H1 (cell line): ENCODE data around the gene TRA2A. TPM values are rescaled to one million over a fixed set of nuclear protein-coding genes. Genes with fewer than 3 reads are reported as not detected.
A peak's percentile ranks its signal among the peaks of the same experiment; 100 is the strongest.

Source experiments
- CTCF ChIA-PET: fragments of 300-600 bp; sonication (Branson Sonifier 250); formaldehyde crosslinking; loops from one replicate; lab custom pipeline; 2021; ENCODE audit not compliant: partially characterized antibody; lab: Charles Lee
- POLR2A ChIA-PET: fragments of 300-600 bp; sonication (Branson Sonifier 250); formaldehyde crosslinking; loops from one replicate; lab custom pipeline; 2021; ENCODE audit warnings: inconsistent platforms; ENCODE audit not compliant: partially characterized antibody; lab: Charles Lee
- DNase-seq, 2 experiments: peaks; one replicate each; pipeline versions ENCODE4 v3.0.0 to v3.0.0-alpha.2; 2010 to 2022; ENCODE audit warnings: low spot score in 2 of 2, low read depth in 1 of 2, mixed read lengths in 1 of 2
- FAIRE-seq: peaks from 2 replicates; lab custom pipeline; 2011; peaks lifted over from hg19 to GRCh38; lab: Jason Lieb, UNC
- H2AFZ ChIP-seq: 2 replicates; pipeline ENCODE4 v1.8.1; 2012; ENCODE audit warnings: low read length, inconsistent platforms
- H2AK5ac ChIP-seq: 2 replicates; pipeline ENCODE4 v1.6.1; 2013; ENCODE audit warnings: low read depth, low read length
- H2BK120ac ChIP-seq: replicated peaks from 2 replicates; pipeline ENCODE3; 2013; ENCODE audit warnings: low read depth, low read length, inconsistent platforms
- H2BK12ac ChIP-seq: 2 replicates; pipeline ENCODE4 v1.6.1; 2013; ENCODE audit warnings: low read depth, low read length
- H2BK15ac ChIP-seq: 2 replicates; pipeline ENCODE4 v1.6.1; 2013; ENCODE audit warnings: low read length
- H2BK20ac ChIP-seq: 2 replicates; pipeline ENCODE4 v1.6.1; 2013; ENCODE audit warnings: low read length
- H2BK5ac ChIP-seq: 2 replicates; pipeline ENCODE4 v1.6.1; 2013; ENCODE audit warnings: low read depth, low read length
- H3K14ac ChIP-seq: 2 replicates; pipeline ENCODE4 v1.6.1; 2013; ENCODE audit warnings: inconsistent platforms; ENCODE audit not compliant: insufficient read length
- H3K18ac ChIP-seq: 2 replicates; pipeline ENCODE4 v1.6.1; 2013; ENCODE audit warnings: low read length; ENCODE audit errors: extremely low read depth
- H3K23ac ChIP-seq: 2 replicates; pipeline ENCODE4 v1.6.1; 2013; ENCODE audit warnings: inconsistent platforms; ENCODE audit not compliant: insufficient read length
- H3K23me2 ChIP-seq: 2 replicates; pipeline ENCODE4 v1.6.1; 2013; ENCODE audit warnings: low read depth, low read length
- H3K27ac ChIP-seq: 2 replicates; pipeline ENCODE4 v1.6.1; 2011; ENCODE audit warnings: low read depth, low read length, inconsistent platforms
- H3K27me3 ChIP-seq, 4 experiments: replicated peaks in 1 of 4; 1 replicate in 1 of 4; 2 replicates in 3 of 4; pipeline versions ENCODE4 v1.6.1 to v1.8.1; 2011 to 2013; ENCODE audit warnings: low read length in 3 of 4, mild to moderate bottlenecking in 3 of 4, inconsistent platforms in 2 of 4, mixed read lengths in 2 of 4, moderate library complexity in 1 of 4; ENCODE audit not compliant: control insufficient read depth in 3 of 4, insufficient read depth in 3 of 4; ENCODE audit errors: extremely low read depth in 1 of 4
- H3K36me3 ChIP-seq, 4 experiments: 2 replicates each; pipeline versions ENCODE4 v1.6.1 to v1.8.1; 2011 to 2013; ENCODE audit warnings: mild to moderate bottlenecking in 4 of 4, low read length in 3 of 4, moderate library complexity in 2 of 4, control low read depth in 1 of 4, inconsistent platforms in 1 of 4; ENCODE audit not compliant: insufficient read depth in 4 of 4, control insufficient read depth in 2 of 4
- H3K4ac ChIP-seq: replicated peaks from 2 replicates; pipeline ENCODE3; 2013; ENCODE audit warnings: low read length, low read depth, mixed read lengths, inconsistent platforms; ENCODE audit not compliant: insufficient read length
- H3K4me1 ChIP-seq, 4 experiments: replicated peaks in 1 of 4; 1 replicate in 1 of 4; 2 replicates in 3 of 4; pipeline versions ENCODE4 v1.6.1 to v1.8.1; 2011 to 2013; ENCODE audit warnings: low read length in 3 of 4, inconsistent platforms in 2 of 4, mixed read lengths in 1 of 4; ENCODE audit not compliant: insufficient read depth in 4 of 4, control insufficient read depth in 3 of 4
- H3K4me2 ChIP-seq, 2 experiments: 2 replicates each; pipeline versions ENCODE4 v1.6.1 to v1.8.1; 2011 to 2013; ENCODE audit warnings: low read depth in 2 of 2, low read length in 2 of 2, control low read depth in 1 of 2, inconsistent platforms in 1 of 2, mild to moderate bottlenecking in 1 of 2; ENCODE audit not compliant: insufficient read depth in 1 of 2
- H3K4me3 ChIP-seq, 4 experiments: fragments of 200-600, 300-600 bp in 1 of 4; sonication (generic), shearing (Covaris generic), sonication (Bioruptor Twin) in 1 of 4; 2 replicates each; pipeline versions ENCODE4 v1.5.1 to v1.8.1; 2011 to 2016; ENCODE audit warnings: low read length in 4 of 4, low read depth in 3 of 4, control low read depth in 2 of 4, inconsistent platforms in 2 of 4, mild to moderate bottlenecking in 2 of 4, mixed read lengths in 1 of 4, moderate library complexity in 1 of 4; ENCODE audit not compliant: insufficient read depth in 2 of 4; ENCODE audit errors: extremely low read depth in 1 of 4
- H3K56ac ChIP-seq: replicated peaks from 2 replicates; pipeline ENCODE3; 2013; ENCODE audit warnings: low read depth, mild to moderate bottlenecking, mixed read lengths, low read length, inconsistent platforms; ENCODE audit not compliant: insufficient read length
- H3K79me1 ChIP-seq: 2 replicates; pipeline ENCODE4 v1.6.1; 2013; ENCODE audit warnings: low read depth, low read length, control low read depth
- H3K79me2 ChIP-seq, 2 experiments: 2 replicates each; pipeline versions ENCODE4 v1.6.1 to v1.8.1; 2012 to 2013; ENCODE audit warnings: low read length in 2 of 2, mild to moderate bottlenecking in 2 of 2, inconsistent platforms in 1 of 2; ENCODE audit not compliant: insufficient read depth in 2 of 2, control insufficient read depth in 1 of 2
- H3K9ac ChIP-seq, 4 experiments: replicated peaks in 1 of 4; 1 replicate in 1 of 4; 2 replicates in 3 of 4; pipeline versions ENCODE4 v1.6.1 to v1.8.1; 2011 to 2013; ENCODE audit warnings: low read depth in 3 of 4, low read length in 3 of 4, control low read depth in 2 of 4, mild to moderate bottlenecking in 2 of 4, moderate library complexity in 2 of 4, inconsistent platforms in 1 of 4; ENCODE audit errors: extremely low read depth in 1 of 4
- H3K9me3 ChIP-seq, 2 experiments: 2 replicates each; pipeline versions ENCODE4 v1.6.1 to v1.8.1; 2012 to 2013; ENCODE audit warnings: mild to moderate bottlenecking in 2 of 2, moderate library complexity in 2 of 2, control low read depth in 1 of 2, inconsistent platforms in 1 of 2, low read depth in 1 of 2, low read length in 1 of 2, mixed read lengths in 1 of 2; ENCODE audit not compliant: insufficient read depth in 2 of 2
- H4K20me1 ChIP-seq, 2 experiments: replicated peaks in 1 of 2; 2 replicates each; pipeline versions ENCODE3 to v1.8.1; 2011 to 2013; ENCODE audit warnings: inconsistent platforms in 2 of 2, low read length in 2 of 2, mild to moderate bottlenecking in 1 of 2; ENCODE audit not compliant: insufficient read depth in 2 of 2, control insufficient read depth in 1 of 2
- H4K5ac ChIP-seq: 2 replicates; pipeline ENCODE4 v1.6.1; 2013; ENCODE audit warnings: low read length, low read depth, mixed read lengths, inconsistent platforms; ENCODE audit not compliant: insufficient read length
- H4K8ac ChIP-seq: 2 replicates; pipeline ENCODE4 v1.8.0; 2013; ENCODE audit warnings: mild to moderate bottlenecking, moderate library complexity, low read length, inconsistent platforms; ENCODE audit not compliant: insufficient read depth; ENCODE audit errors: extremely low read depth
- H4K91ac ChIP-seq: replicated peaks from 2 replicates; pipeline ENCODE3; 2013; ENCODE audit warnings: low read length, mixed read lengths, inconsistent platforms; ENCODE audit not compliant: insufficient read length
- CBX8 ChIP-seq: fragments of 300-800, 300-1000 bp; sonication (generic); IDR thresholded peaks from 2 replicates; pipeline ENCODE4 v1.7.1; 2016; ENCODE audit warnings: low read depth, low read length, borderline replicate concordance
- CEBPB ChIP-seq: IDR thresholded peaks from 2 replicates; pipeline ENCODE4 v1.6.1; 2012; ENCODE audit warnings: low read depth, low read length
- CHD2 ChIP-seq: IDR thresholded peaks from 2 replicates; pipeline ENCODE4 v1.6.1; 2012; ENCODE audit warnings: low read length, improper control_type of control experiment
- NANOG ChIP-seq: IDR thresholded peaks from 2 replicates; pipeline ENCODE4 v1.6.1; 2011; ENCODE audit warnings: low read length, low read depth, mild to moderate bottlenecking, inconsistent platforms; ENCODE audit not compliant: insufficient read depth, poor library complexity, severe bottlenecking
- POLR2A ChIP-seq, 2 experiments: IDR thresholded peaks; 1 replicate in 1 of 2; 2 replicates in 1 of 2; pipeline ENCODE4 v1.6.1; 2011; ENCODE audit warnings: low read depth in 2 of 2, low read length in 2 of 2, mild to moderate bottlenecking in 2 of 2; ENCODE audit errors: control extremely low read depth in 1 of 2
- RAD21 ChIP-seq, 2 experiments: IDR thresholded peaks in 1 of 2; conservative IDR thresholded peaks in 1 of 2; 2 replicates each; pipeline ENCODE4 v1.6.1; 2011; ENCODE audit warnings: low read depth in 2 of 2, low read length in 2 of 2, improper control_type of control experiment in 1 of 2, inconsistent platforms in 1 of 2, mild to moderate bottlenecking in 1 of 2, moderate library complexity in 1 of 2
- RFX5 ChIP-seq: IDR thresholded peaks from 2 replicates; pipeline ENCODE4 v1.6.1; 2011; ENCODE audit warnings: low read depth, low read length, improper control_type of control experiment, borderline replicate concordance
- SIX5 ChIP-seq: IDR thresholded peaks from 2 replicates; pipeline ENCODE4 v1.6.1; 2011; ENCODE audit warnings: mild to moderate bottlenecking, low read depth, low read length
- SRF ChIP-seq: IDR thresholded peaks from 2 replicates; pipeline ENCODE4 v1.6.1; 2011; ENCODE audit warnings: mild to moderate bottlenecking, low read depth, low read length, moderate library complexity
- TAF7 ChIP-seq: optimal IDR thresholded peaks from 2 replicates; pipeline ENCODE3; 2011; ENCODE audit warnings: low read depth, mild to moderate bottlenecking, inconsistent platforms, low read length, moderate library complexity, borderline replicate concordance
- YY1 ChIP-seq: IDR thresholded peaks from 2 replicates; pipeline ENCODE4 v1.6.1; 2011; ENCODE audit warnings: low read depth, mild to moderate bottlenecking, low read length
- WGBS, 2 experiments: shearing (Covaris generic) in 1 of 2; methylation state at CpG; one replicate each; pipeline versions ENCODE4 v1.1.6 to v1.1.7; 2013 to 2015; ENCODE audit warnings: low lambda C conversion rate in 2 of 2, mixed read lengths in 2 of 2, inconsistent platforms in 1 of 2, low coverage in 1 of 2, missing lambda C conversion rate in 1 of 2; ENCODE audit not compliant: insufficient replicate concordance in 2 of 2, insufficient coverage in 1 of 2, insufficient read length in 1 of 2; ENCODE audit errors: extremely low coverage in 1 of 2, missing lambda C conversion rate in 1 of 2; 5-methylcytosine and 5-hydroxymethylcytosine counted together
- polyA plus RNA-seq, 7 experiments: library from polyadenylated mRNA; depleted of rRNA in 3 of 7; stranded (reverse) in 5 of 7; unstranded in 2 of 7; fragments of >200 nt in 5 of 7; fragments of 200-250 nt in 2 of 7; gene quantifications; 1 replicate in 5 of 7; 2 replicates in 1 of 7; 4 replicates in 1 of 7; pipeline versions ENCODE4 v1.2.1 to v1.2.3, GENCODE V29; 2011 to 2013; ENCODE audit warnings: missing spikeins in 2 of 7, mixed read lengths in 2 of 7
- total RNA-seq: library from RNA; stranded (reverse); fragmentation: NEBNext Ultra II Directional; extraction: Animal tissue kit (Norgen Biotek cat#: 25700); gene quantifications from 2 replicates; pipeline ENCODE4 v1.2.1, GENCODE V29; 2021

Gene TRA2A
- total and polyA plus RNA-seq, 2 of the 8 experiments (the other 6 are each of a cell fraction or from before 2014, with no cell fraction given): 116 to 125 TPM

DNA sequence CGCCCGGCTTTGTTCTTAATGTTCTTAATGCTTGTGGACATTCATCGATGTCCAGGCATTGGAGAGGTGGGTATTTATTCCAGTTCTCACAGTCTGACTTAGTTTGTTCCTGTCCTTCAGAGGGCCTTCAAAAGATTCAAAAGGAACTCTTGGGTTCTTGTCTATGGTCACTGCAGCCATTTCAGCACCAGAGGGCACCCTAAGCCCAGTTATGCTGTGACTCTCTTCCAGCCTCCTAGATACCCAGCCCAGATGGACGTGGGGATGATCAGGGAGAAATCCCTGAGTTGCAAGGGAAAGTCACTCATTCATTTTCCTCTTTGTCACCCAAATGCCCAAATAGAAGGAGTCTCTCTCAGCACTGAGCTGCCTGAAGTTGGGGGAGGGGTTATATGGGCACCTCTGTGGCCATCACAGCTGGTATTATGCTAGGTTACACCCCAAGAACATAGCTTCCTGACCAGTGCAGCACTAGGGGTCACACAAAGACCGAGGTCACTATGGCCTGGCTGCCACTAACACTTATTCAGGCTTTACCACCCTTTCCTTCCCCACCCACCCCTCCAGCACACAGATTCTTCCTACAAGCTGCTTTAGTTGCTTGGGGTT is 38.9 kb upstream of the TRA2A start:
- Histone ChIP-seq H2BK20ac (no peak overlapping the region), H3K18ac (no peak overlapping the region), H4K5ac (no peak overlapping the region), H3K4me1 (no peaks in the 10 kb centered on the region), H3K79me2 (no peaks in the 10 kb centered on the region), H3K27me3 (no peaks in the 10 kb centered on the region), H3K4me3 (no peak overlapping the region), H3K56ac (no peak overlapping the region), H3K14ac (no peak overlapping the region), H2BK12ac (no peak overlapping the region; the same call in 1 of the 2 replicates), H4K8ac (peak overlapping the region; percentile 17; the same call in 1 of the 2 replicates), H2BK5ac (no peak overlapping the region), H2BK15ac (no peak overlapping the region), H3K23me2 (no peaks in the 10 kb centered on the region), H2BK120ac (no peak overlapping the region), H3K79me1 (no peaks in the 10 kb centered on the region), H2AK5ac (no peak overlapping the region), H2AFZ (peak overlapping the region; percentile 100), H3K27ac (no peak overlapping the region), H3K4me2 (0 out of 4 replicates have a peak overlapping the region, but pooled peaks of 1 of the 2 experiments have one; percentile 23), H3K9me3 (no peaks in the 10 kb centered on the region), H4K91ac (no peak overlapping the region), H4K20me1 (no peaks in the 10 kb centered on the region), H3K4ac (no peak overlapping the region), H3K36me3 (no peaks in the 10 kb centered on the region), H3K9ac (no peak overlapping the region), H3K23ac (no peak overlapping the region)
- POLR2A ChIA-PET: interaction anchor here (1.0 kb wide), 1 partner anchor 17 kb away, joined by 3 read pairs; no protein-coding TSS in a partner anchor
- CTCF ChIA-PET: interaction anchor here (0.6 to 7.1 kb wide), 39 partner anchors 9 to 315 kb away, joined by 3 to 90 read pairs (median 4); partner anchors contain the start of gene STK31
- peak; percentile 58 to 88 for DNase-seq
- FAIRE-seq: peak; percentile 91
- 38% methylated on average over 5 of the region's 5 CpGs; no CpG with 5 or more reads in 1 of the 2 experiments for WGBS, 2 experiments
- no peak for TF ChIP-seq RFX5
- TF ChIP-seq TAF7: no peak
- TF ChIP-seq POLR2A (IDR thresholded peaks at IDR 0.05; ENCODE audit: control extremely low read depth in 1 of 2, low read depth in 2 of 2, low read length in 2 of 2): no peak
- TF ChIP-seq CEBPB: no peak
- no peak for TF ChIP-seq SIX5
- no peak for TF ChIP-seq NANOG
- TF ChIP-seq SRF: no peak
- no peak for TF ChIP-seq CBX8
- TF ChIP-seq YY1: 0 out of 2 replicates have a peak, but pooled peaks have one; percentile 16
- TF ChIP-seq CHD2: no peak
- TF ChIP-seq RAD21 (IDR thresholded peaks at IDR 0.05 in 1 of 2, conservative IDR thresholded peaks at IDR 0.05 in 1 of 2; ENCODE audit: low read depth in 2 of 2, low read length in 2 of 2): peak; percentile 98 to 99
